Measurements from ENCODE around the gene HMCN1. TPM values are rescaled to one million over a fixed set of nuclear protein-coding genes. Genes with fewer than 3 reads are reported as not detected.
A peak's percentile ranks its signal among the peaks of the same experiment; 100 is the strongest.

The HMCN1 gene
- total RNA-seq, 1 experiment from 2014 or later = 0.31 TPM

GRCh38 chr1:185936641-185937040, 202.4 kb downstream of the HMCN1 start:
- Histone ChIP-seq H3K27me3 (ENCODE audit: insufficient read depth, low read depth) (no peaks in the 10 kb centered on the region), H3F3A (ENCODE audit: insufficient read depth, low read depth) (no peaks in the 10 kb centered on the region), H3K4me2 (no peak overlapping the region), H3K79me2 (ENCODE audit: low read depth) (no peaks in the 10 kb centered on the region), H2AFZ (peak overlapping the region; percentile 45; the same call in 1 of the 2 replicates), H3K4me3 (no peak overlapping the region), H4K20me1 (ENCODE audit: insufficient read depth) (no peaks in the 10 kb centered on the region), H3K27ac (no peak overlapping the region), H3K9me2 (ENCODE audit: insufficient read depth) (no peaks in the 10 kb centered on the region), H3K36me3 (ENCODE audit: low read depth) (no peaks in the 10 kb centered on the region), H3K4me1 (replicated peaks; ENCODE audit: insufficient read depth) (no peaks in the 10 kb centered on the region), H3K9me3 (ENCODE audit: insufficient read depth, low read depth) (peaks cover 4% of the 10 kb centered on the region; the same call in 1 of the 2 replicates)
- no peak for DNase-seq
- ChIA-PET CTCF (no interaction called here), POLR2A (ENCODE audit: unreplicated experiment) (no interaction called here)
- intact Hi-C loops (cut with micrococcal nuclease; ENCODE audit: unreplicated experiment) = no loop called here
- TF ChIP-seq, protein P1, sequence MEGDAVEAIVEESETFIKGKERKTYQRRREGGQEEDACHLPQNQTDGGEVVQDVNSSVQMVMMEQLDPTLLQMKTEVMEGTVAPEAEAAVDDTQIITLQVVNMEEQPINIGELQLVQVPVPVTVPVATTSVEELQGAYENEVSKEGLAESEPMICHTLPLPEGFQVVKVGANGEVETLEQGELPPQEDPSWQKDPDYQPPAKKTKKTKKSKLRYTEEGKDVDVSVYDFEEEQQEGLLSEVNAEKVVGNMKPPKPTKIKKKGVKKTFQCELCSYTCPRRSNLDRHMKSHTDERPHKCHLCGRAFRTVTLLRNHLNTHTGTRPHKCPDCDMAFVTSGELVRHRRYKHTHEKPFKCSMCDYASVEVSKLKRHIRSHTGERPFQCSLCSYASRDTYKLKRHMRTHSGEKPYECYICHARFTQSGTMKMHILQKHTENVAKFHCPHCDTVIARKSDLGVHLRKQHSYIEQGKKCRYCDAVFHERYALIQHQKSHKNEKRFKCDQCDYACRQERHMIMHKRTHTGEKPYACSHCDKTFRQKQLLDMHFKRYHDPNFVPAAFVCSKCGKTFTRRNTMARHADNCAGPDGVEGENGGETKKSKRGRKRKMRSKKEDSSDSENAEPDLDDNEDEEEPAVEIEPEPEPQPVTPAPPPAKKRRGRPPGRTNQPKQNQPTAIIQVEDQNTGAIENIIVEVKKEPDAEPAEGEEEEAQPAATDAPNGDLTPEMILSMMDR (conservative IDR thresholded peaks at IDR 0.05) = no peak
- TF ChIP-seq EZH2 (IDR thresholded peaks at IDR 0.05; ENCODE audit: low read depth) = no peak
- BruUV-seq (replicated peaks) = no TSS peak

DNA sequence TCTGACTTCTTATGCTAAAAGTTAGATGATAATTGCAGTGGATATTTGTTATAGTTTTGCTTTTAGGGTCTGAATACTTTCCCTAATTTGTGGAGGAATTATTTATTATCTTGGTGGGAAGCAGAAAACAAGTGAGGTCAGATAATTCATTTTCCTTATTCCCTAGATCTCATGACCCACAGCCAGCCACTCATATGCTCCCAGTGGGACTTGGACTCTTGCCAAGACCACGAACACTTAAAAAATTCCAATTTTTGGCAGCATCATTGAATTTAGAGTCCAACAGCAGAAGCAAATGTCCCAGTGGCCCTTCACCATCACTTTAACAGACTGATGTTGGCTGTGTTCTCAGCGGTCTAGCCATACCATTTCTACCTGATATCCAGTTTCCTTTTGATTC, 204.2 kb downstream of the HMCN1 start:
- Histone ChIP-seq H3K27me3 (ENCODE audit: insufficient read depth, low read depth) (no peaks in the 10 kb centered on the region), H3K4me3 (no peak overlapping the region), H3K4me2 (no peak overlapping the region), H3K9me3 (ENCODE audit: insufficient read depth, low read depth) (peaks cover 4% of the 10 kb centered on the region; the same call in 1 of the 2 replicates), H3K79me2 (ENCODE audit: low read depth) (no peaks in the 10 kb centered on the region), H4K20me1 (ENCODE audit: insufficient read depth) (no peaks in the 10 kb centered on the region), H3K4me1 (replicated peaks; ENCODE audit: insufficient read depth) (no peaks in the 10 kb centered on the region), H3K36me3 (ENCODE audit: low read depth) (no peaks in the 10 kb centered on the region), H3F3A (ENCODE audit: insufficient read depth, low read depth) (no peaks in the 10 kb centered on the region), H3K27ac (no peak overlapping the region), H2AFZ (no peak overlapping the region), H3K9me2 (ENCODE audit: insufficient read depth) (no peaks in the 10 kb centered on the region)
- DNase-seq = no peak
- BruUV-seq (replicated peaks) = no TSS peak
- intact Hi-C loops (cut with micrococcal nuclease; ENCODE audit: unreplicated experiment) = no loop called here
- TF ChIP-seq EZH2 (IDR thresholded peaks at IDR 0.05; ENCODE audit: low read depth) = no peak
- TF ChIP-seq, protein P1 (conservative IDR thresholded peaks at IDR 0.05) = no peak
- POLR2A ChIA-PET (ENCODE audit: unreplicated experiment) = no interaction called here
- CTCF ChIA-PET = no interaction called here

GRCh38 chr1:185939142-185939541, 205.0 kb downstream of the HMCN1 start:
- ChIA-PET POLR2A (ENCODE audit: unreplicated experiment) (no interaction called here), CTCF (no interaction called here)

More at GRCh38 chr1:185939142-185939541, 205.0 kb downstream of the HMCN1 start:
- no peaks in the 10 kb centered on the region for H3K9me2 ChIP-seq (ENCODE audit: insufficient read depth)
- intact Hi-C loops (cut with micrococcal nuclease; ENCODE audit: unreplicated experiment) = no loop called here
- H4K20me1 ChIP-seq (ENCODE audit: insufficient read depth) = no peaks in the 10 kb centered on the region
- no TSS peak for BruUV-seq (replicated peaks)
- TF ChIP-seq EZH2 (IDR thresholded peaks at IDR 0.05; ENCODE audit: low read depth) = no peak
- TF ChIP-seq, protein P1 (conservative IDR thresholded peaks at IDR 0.05) = no peak
- H3K4me2 ChIP-seq = no peak overlapping the region
- H3F3A ChIP-seq (ENCODE audit: insufficient read depth, low read depth) = no peaks in the 10 kb centered on the region
- no peaks in the 10 kb centered on the region for H3K79me2 ChIP-seq (ENCODE audit: low read depth)
- no peak overlapping the region for H3K27ac ChIP-seq
- H3K27me3 ChIP-seq (ENCODE audit: insufficient read depth, low read depth) = no peaks in the 10 kb centered on the region
- H3K4me1 ChIP-seq (replicated peaks; ENCODE audit: insufficient read depth) = no peaks in the 10 kb centered on the region
- no peaks in the 10 kb centered on the region for H3K36me3 ChIP-seq (ENCODE audit: low read depth)
- DNase-seq = no peak
- H2AFZ ChIP-seq = no peak overlapping the region
- peaks cover 4% of the 10 kb centered on the region; the same call in 1 of the 2 replicates for H3K9me3 ChIP-seq (ENCODE audit: insufficient read depth, low read depth)
- H3K4me3 ChIP-seq = no peak overlapping the region
